SIG-M5 (cell line): Measurements from ENCODE around the gene SLC25A39.
"Not testable (repeated sequence)": the region's sequence is repeated elsewhere in the genome, so short reads cannot be mapped to it uniquely, and the experiment has no call there.

Experiments used
- DNase-seq: peaks from one replicate; lab custom pipeline; 2025; lab: John Stamatoyannopoulos, UW

SLC25A39 gene

GRCh38 chr17:44335564-44335963 lies 10.9 kb upstream of the SLC25A39 start:
- DNase-seq = no peak

GRCh38 chr17:44334727-44335126 lies 10.1 kb upstream of the SLC25A39 start:
- DNase-seq = no peak

- DNase-seq = no peak
Measured at GRCh38 chr17:44334315-44334714, 9.7 kb upstream of the SLC25A39 start.

GRCh38 chr17:44333371-44333770 lies 8.7 kb upstream of the SLC25A39 start:
- DNase-seq = no peak

- no peak for DNase-seq
Measured at GRCh38 chr17:44331249-44331760, 6.7 kb upstream of the SLC25A39 start.

GRCh38 chr17:44330263-44330662 lies 5.6 kb upstream of the SLC25A39 start:
- not testable (repeated sequence) for DNase-seq

- DNase-seq = not testable (repeated sequence)
Measured at GRCh38 chr17:44329516-44329915, 4.9 kb upstream of the SLC25A39 start.

- no peak for DNase-seq
Measured at GRCh38 chr17:44327715-44328449, 3.3 kb upstream of the SLC25A39 start.

- DNase-seq = peak; percentile 72
Measured at GRCh38 chr17:44326861-44327444, 2.3 kb upstream of the SLC25A39 start.

- DNase-seq = no peak
Measured at GRCh38 chr17:44324092-44324570, 492 bp downstream of the SLC25A39 start.

- DNase-seq = no peak
Measured at GRCh38 chr17:44323359-44324091, 1.1 kb downstream of the SLC25A39 start.

GRCh38 chr17:44322236-44322895 lies 2.3 kb downstream of the SLC25A39 start:
- DNase-seq = no peak

- DNase-seq = no peak
Measured at GRCh38 chr17:44321246-44322120, 3.1 kb downstream of the SLC25A39 start.

- no peak for DNase-seq
Measured at GRCh38 chr17:44320066-44320465, 4.6 kb downstream of the SLC25A39 start.

GRCh38 chr17:44318077-44318892 lies 6.3 kb downstream of the SLC25A39 start:
- no peak for DNase-seq

- no peak for DNase-seq
Measured at GRCh38 chr17:44317545-44317944, 7.1 kb downstream of the SLC25A39 start.

GRCh38 chr17:44315760-44316731 lies 8.6 kb downstream of the SLC25A39 start:
- no peak for DNase-seq

GRCh38 chr17:44314869-44315661 lies 9.6 kb downstream of the SLC25A39 start:
- no peak for DNase-seq
